Neural cell (in vitro differentiated cells): ENCODE data around the gene MARCHF6. TPM values are rescaled to one million over a fixed set of nuclear protein-coding genes. Genes with fewer than 3 reads are reported as not detected.
"Not testable (repeated sequence)": the region's sequence is repeated elsewhere in the genome, so short reads cannot be mapped to it uniquely, and the experiment has no call there.

Source experiments
- H2AFZ ChIP-seq: fragments of 200-600, 300-800 bp; sonication (generic), shearing (Covaris generic); 2 replicates; pipeline ENCODE4 v1.6.0; 2014; ENCODE audit warnings: low read depth, mild to moderate bottlenecking, antibody characterized with exemption, low read length, moderate library complexity
- H3F3A ChIP-seq: fragments of 200-600 bp; shearing (Covaris generic); 2 replicates; pipeline ENCODE4 v1.6.1; 2016; ENCODE audit warnings: mild to moderate bottlenecking, moderate library complexity, mixed read lengths, antibody characterized with exemption, low read length; ENCODE audit not compliant: insufficient read depth, poor library complexity, severe bottlenecking
- H3K27ac ChIP-seq: fragments of 200-600, 300-800 bp; sonication (generic), shearing (Covaris generic); 2 replicates; pipeline ENCODE4 v1.5.1; 2014; ENCODE audit warnings: mild to moderate bottlenecking, low read length, moderate library complexity
- H3K27me3 ChIP-seq: fragments of 300-800, 200-600 bp; sonication (generic), shearing (Covaris generic); 2 replicates; pipeline ENCODE4 v1.6.0; 2014; ENCODE audit warnings: mild to moderate bottlenecking, low read depth, low read length, moderate library complexity; ENCODE audit not compliant: insufficient read depth
- H3K36me3 ChIP-seq: fragments of 300-800, 200-600 bp; sonication (generic), shearing (Covaris generic); 2 replicates; pipeline ENCODE4 v1.5.1; 2014; ENCODE audit warnings: mild to moderate bottlenecking, antibody characterized with exemption, low read length, moderate library complexity; ENCODE audit not compliant: insufficient read depth
- H3K4me2 ChIP-seq: fragments of 300-800, 200-600 bp; sonication (generic), shearing (Covaris generic); 2 replicates; pipeline ENCODE4 v1.6.0; 2014; ENCODE audit warnings: mild to moderate bottlenecking, low read length
- H3K4me3 ChIP-seq: fragments of 300-800, 200-600 bp; sonication (generic), shearing (Covaris generic); 2 replicates; pipeline ENCODE4 v1.5.1; 2014; ENCODE audit warnings: mild to moderate bottlenecking, low read length, moderate library complexity
- H3K79me2 ChIP-seq: fragments of 200-600 bp; shearing (Covaris generic); replicated peaks from 2 replicates; pipeline ENCODE4 v1.6.0; 2014; ENCODE audit warnings: mild to moderate bottlenecking, low read length, moderate library complexity; ENCODE audit not compliant: insufficient read depth
- H3K9ac ChIP-seq: fragments of 300-800, 200-600 bp; sonication (generic), shearing (Covaris generic); 2 replicates; pipeline ENCODE4 v1.6.1; 2016; ENCODE audit warnings: mild to moderate bottlenecking, low read length, mixed read lengths
- H3K9me2 ChIP-seq: fragments of 200-600 bp; shearing (Covaris generic); 2 replicates; pipeline ENCODE4 v1.6.1; 2016; ENCODE audit warnings: mild to moderate bottlenecking, low read length, mixed read lengths; ENCODE audit not compliant: insufficient read depth
- H3K9me3 ChIP-seq: fragments of 200-600, 300-800 bp; sonication (generic), shearing (Covaris generic); 2 replicates; pipeline ENCODE4 v1.6.1; 2016; ENCODE audit warnings: mild to moderate bottlenecking, mixed run types, low read length, moderate library complexity, mixed read lengths
- H4K20me1 ChIP-seq: fragments of 200-600 bp; shearing (Covaris generic); 2 replicates; pipeline ENCODE4 v1.6.1; 2016; ENCODE audit warnings: mild to moderate bottlenecking, mixed run types; ENCODE audit not compliant: insufficient read depth
- CTCF ChIP-seq: fragments of 450-650 bp; IDR thresholded peaks from 2 replicates; pipeline ENCODE4 v1.5.1; 2014; ENCODE audit warnings: antibody characterized with exemption, mild to moderate bottlenecking, moderate library complexity; ENCODE audit not compliant: poor library complexity, severe bottlenecking
- EP300 ChIP-seq: fragments of 450-650 bp; conservative IDR thresholded peaks from 2 replicates; pipeline ENCODE4 v1.6.1; 2014; ENCODE audit warnings: antibody characterized with exemption, mild to moderate bottlenecking, moderate library complexity; ENCODE audit not compliant: poor library complexity, severe bottlenecking
- EZH2 ChIP-seq: fragments of 200-600, 300-800 bp; shearing (Covaris generic), sonication (generic); IDR thresholded peaks from 2 replicates; pipeline ENCODE4 v1.6.1; 2014; ENCODE audit warnings: antibody characterized with exemption, low read length, borderline replicate concordance, mild to moderate bottlenecking; ENCODE audit not compliant: insufficient read depth, poor library complexity, severe bottlenecking
- MXI1 ChIP-seq: fragments of 450-650 bp; conservative IDR thresholded peaks from 2 replicates; pipeline ENCODE4 v1.6.1; 2014; ENCODE audit warnings: antibody characterized with exemption, mild to moderate bottlenecking; ENCODE audit not compliant: poor library complexity, severe bottlenecking
- POLR2AphosphoS5 ChIP-seq: IDR thresholded peaks from 2 replicates; pipeline ENCODE4 v1.6.1; 2012
- RAD21 ChIP-seq: fragments of 450-650 bp; conservative IDR thresholded peaks from 2 replicates; pipeline ENCODE4 v1.6.1; 2014; ENCODE audit warnings: antibody characterized with exemption, mild to moderate bottlenecking, moderate library complexity
- SMC3 ChIP-seq: fragments of 450-650 bp; conservative IDR thresholded peaks from 2 replicates; pipeline ENCODE4 v1.6.1; 2014; ENCODE audit warnings: antibody characterized with exemption, mild to moderate bottlenecking, moderate library complexity; ENCODE audit not compliant: poor library complexity
- TAF1 ChIP-seq: IDR thresholded peaks from 2 replicates; pipeline ENCODE4 v1.6.1; 2012; ENCODE audit warnings: low read depth
- polyA plus RNA-seq: library from polyadenylated mRNA; depleted of rRNA; stranded (reverse); fragments of >200 nt; gene quantifications from 2 replicates; pipeline ENCODE4 v1.2.3, GENCODE V29; 2014
- TF ChIP-seq, protein P1 (sequence below): IDR thresholded peaks from 2 replicates; pipeline ENCODE4 v1.6.1; 2012; ENCODE audit warnings: borderline replicate concordance

Gene MARCHF6
- polyA plus RNA-seq, 1 donor from 2014 or later: 282 TPM

DNA sequence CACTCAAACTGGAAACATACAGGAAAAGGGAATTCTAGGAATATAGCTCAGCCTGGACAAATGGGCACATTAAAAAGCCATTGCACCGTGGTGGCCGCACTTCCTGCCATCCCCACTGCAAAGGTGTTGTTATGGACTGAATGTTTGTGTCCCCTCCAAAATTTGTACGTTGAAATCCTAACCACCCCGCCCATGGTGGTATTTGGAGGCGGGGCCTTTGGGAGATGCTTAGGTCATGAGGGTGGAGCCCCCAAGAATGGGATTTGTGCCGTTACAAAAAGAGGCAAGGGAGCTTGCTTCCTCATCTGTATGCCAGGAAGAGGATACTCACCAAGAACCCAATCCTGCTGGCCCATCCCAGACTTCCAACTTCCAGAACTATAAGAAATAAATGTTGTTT is 44.7 kb upstream of the MARCHF6 start:
- no peaks in the 10 kb centered on the region for H3K9me3 ChIP-seq
- no peak for TF ChIP-seq POLR2AphosphoS5
- no peak for TF ChIP-seq RAD21
- no peak for TF ChIP-seq CTCF
- no peak for TF ChIP-seq MXI1
- no peak for TF ChIP-seq EZH2
- TF ChIP-seq SMC3: no peak
- TF ChIP-seq, protein P1, sequence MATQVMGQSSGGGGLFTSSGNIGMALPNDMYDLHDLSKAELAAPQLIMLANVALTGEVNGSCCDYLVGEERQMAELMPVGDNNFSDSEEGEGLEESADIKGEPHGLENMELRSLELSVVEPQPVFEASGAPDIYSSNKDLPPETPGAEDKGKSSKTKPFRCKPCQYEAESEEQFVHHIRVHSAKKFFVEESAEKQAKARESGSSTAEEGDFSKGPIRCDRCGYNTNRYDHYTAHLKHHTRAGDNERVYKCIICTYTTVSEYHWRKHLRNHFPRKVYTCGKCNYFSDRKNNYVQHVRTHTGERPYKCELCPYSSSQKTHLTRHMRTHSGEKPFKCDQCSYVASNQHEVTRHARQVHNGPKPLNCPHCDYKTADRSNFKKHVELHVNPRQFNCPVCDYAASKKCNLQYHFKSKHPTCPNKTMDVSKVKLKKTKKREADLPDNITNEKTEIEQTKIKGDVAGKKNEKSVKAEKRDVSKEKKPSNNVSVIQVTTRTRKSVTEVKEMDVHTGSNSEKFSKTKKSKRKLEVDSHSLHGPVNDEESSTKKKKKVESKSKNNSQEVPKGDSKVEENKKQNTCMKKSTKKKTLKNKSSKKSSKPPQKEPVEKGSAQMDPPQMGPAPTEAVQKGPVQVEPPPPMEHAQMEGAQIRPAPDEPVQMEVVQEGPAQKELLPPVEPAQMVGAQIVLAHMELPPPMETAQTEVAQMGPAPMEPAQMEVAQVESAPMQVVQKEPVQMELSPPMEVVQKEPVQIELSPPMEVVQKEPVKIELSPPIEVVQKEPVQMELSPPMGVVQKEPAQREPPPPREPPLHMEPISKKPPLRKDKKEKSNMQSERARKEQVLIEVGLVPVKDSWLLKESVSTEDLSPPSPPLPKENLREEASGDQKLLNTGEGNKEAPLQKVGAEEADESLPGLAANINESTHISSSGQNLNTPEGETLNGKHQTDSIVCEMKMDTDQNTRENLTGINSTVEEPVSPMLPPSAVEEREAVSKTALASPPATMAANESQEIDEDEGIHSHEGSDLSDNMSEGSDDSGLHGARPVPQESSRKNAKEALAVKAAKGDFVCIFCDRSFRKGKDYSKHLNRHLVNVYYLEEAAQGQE: no peak
- peaks cover 6% of the 10 kb centered on the region for H3K27me3 ChIP-seq
- no peak overlapping the region for H3K27ac ChIP-seq
- no peaks in the 10 kb centered on the region for H3K36me3 ChIP-seq
- no peaks in the 10 kb centered on the region for H3K9me2 ChIP-seq
- no peak overlapping the region for H3K9ac ChIP-seq
- H3F3A ChIP-seq: no peaks in the 10 kb centered on the region
- no peak overlapping the region for H3K4me2 ChIP-seq
- no peak overlapping the region for H3K4me3 ChIP-seq
- no peaks in the 10 kb centered on the region for H4K20me1 ChIP-seq
- H2AFZ ChIP-seq: no peak overlapping the region
- no peaks in the 10 kb centered on the region for H3K79me2 ChIP-seq

- no peaks in the 10 kb centered on the region for H3K79me2 ChIP-seq
- H3K9me3 ChIP-seq: no peaks in the 10 kb centered on the region
- H3F3A ChIP-seq: no peaks in the 10 kb centered on the region
- H3K9me2 ChIP-seq: no peaks in the 10 kb centered on the region
- no peak overlapping the region for H3K4me3 ChIP-seq
- no peaks in the 10 kb centered on the region for H4K20me1 ChIP-seq
- no peak overlapping the region for H2AFZ ChIP-seq
- H3K4me2 ChIP-seq: no peak overlapping the region
- H3K27ac ChIP-seq: no peak overlapping the region
- no peak overlapping the region for H3K9ac ChIP-seq
- TF ChIP-seq, protein P1: no peak
- TF ChIP-seq EP300: no peak
- no peak for TF ChIP-seq TAF1
- TF ChIP-seq POLR2AphosphoS5: no peak
- TF ChIP-seq RAD21: no peak
- TF ChIP-seq CTCF: no peak
- H3K36me3 ChIP-seq: no peaks in the 10 kb centered on the region
- peaks cover 6% of the 10 kb centered on the region for H3K27me3 ChIP-seq
These were observed 43.3 kb upstream of the MARCHF6 start for GRCh38 chr5:10310066-10310779.

DNA sequence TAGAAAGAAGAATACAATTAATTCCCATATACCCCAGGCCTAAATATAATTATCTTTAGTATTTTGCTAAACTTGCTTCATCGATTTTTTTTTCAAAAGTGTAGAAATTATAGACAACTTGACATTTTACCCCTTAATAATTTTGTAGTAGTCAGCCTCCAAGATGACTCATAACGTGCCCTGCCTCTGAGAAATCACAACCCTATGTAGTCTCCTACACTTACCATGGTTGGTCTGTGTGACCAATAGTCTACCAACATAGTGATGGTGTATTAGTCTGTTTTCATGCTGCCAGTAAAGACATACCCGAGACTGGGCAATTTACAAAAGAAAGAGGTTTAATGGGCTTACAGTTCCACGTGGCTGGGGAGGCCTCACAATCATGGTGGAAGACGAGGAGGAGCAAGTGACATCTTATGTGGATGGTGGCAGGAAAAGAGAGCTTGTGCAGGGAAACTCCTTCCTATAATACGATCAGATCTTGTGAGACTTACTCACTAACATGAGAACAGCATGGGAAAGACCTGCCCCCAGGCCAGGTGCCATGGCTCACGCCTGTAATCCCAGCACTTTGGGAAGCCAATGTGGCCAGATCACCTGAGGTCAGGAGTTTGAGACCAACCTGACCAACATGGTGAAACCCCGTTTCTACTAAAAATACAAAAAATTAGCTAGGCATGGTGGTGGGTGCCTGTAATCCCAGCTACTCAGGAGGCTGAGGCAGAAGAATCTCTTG is 42.5 kb upstream of the MARCHF6 start:
- H3K9me3 ChIP-seq, H3K4me2 ChIP-seq, H3K27ac ChIP-seq, H3F3A ChIP-seq, H2AFZ ChIP-seq, H3K36me3 ChIP-seq, H3K9me2 ChIP-seq, H3K9ac ChIP-seq, H4K20me1 ChIP-seq, H3K4me3 ChIP-seq, H3K27me3 ChIP-seq, H3K79me2 ChIP-seq: not testable (repeated sequence)
